DOHH2 (cell line): ENCODE measurements around the gene P2RY11.

Source experiments
- H3F3A ChIP-seq: fragments of 200-600 bp; sonication (generic), shearing (Covaris generic); 2 replicates; pipeline ENCODE4 v1.6.0; 2016; ENCODE audit warnings: antibody characterized with exemption, mild to moderate bottlenecking; ENCODE audit not compliant: control insufficient read depth, insufficient read depth
- H3K27ac ChIP-seq: fragments of 200-600 bp; sonication (generic); 2 replicates; pipeline ENCODE4 v1.5.1; 2014; ENCODE audit warnings: low read depth, mild to moderate bottlenecking, low read length, moderate library complexity
- H3K27me3 ChIP-seq: fragments of 200-600 bp; sonication (generic); 2 replicates; pipeline ENCODE4 v1.6.1; 2014; ENCODE audit warnings: mild to moderate bottlenecking, low read length, mixed read lengths; ENCODE audit not compliant: control insufficient read depth
- H3K36me3 ChIP-seq: fragments of 200-600 bp; sonication (generic); 2 replicates; pipeline ENCODE4 v1.6.1; 2014; ENCODE audit warnings: mild to moderate bottlenecking, low read length, moderate library complexity, mixed read lengths; ENCODE audit not compliant: control insufficient read depth
- H3K4me1 ChIP-seq: fragments of 200-600 bp; sonication (generic); 2 replicates; pipeline ENCODE4 v1.6.1; 2014; ENCODE audit warnings: mild to moderate bottlenecking, low read length, mixed read lengths; ENCODE audit not compliant: control insufficient read depth
- H3K4me2 ChIP-seq: fragments of 200-600 bp; sonication (generic); 2 replicates; pipeline ENCODE4 v1.6.0; 2014; ENCODE audit warnings: mild to moderate bottlenecking, low read length, moderate library complexity
- H3K4me3 ChIP-seq: fragments of 200-600 bp; sonication (generic); 2 replicates; pipeline ENCODE4 v1.5.1; 2014; ENCODE audit warnings: mild to moderate bottlenecking, low read length, mixed read lengths
- H3K79me2 ChIP-seq: fragments of 200-600 bp; sonication (generic); 2 replicates; pipeline ENCODE4 v1.6.1; 2014; ENCODE audit warnings: mild to moderate bottlenecking, low read length, mixed read lengths; ENCODE audit not compliant: control insufficient read depth
- H3K9me2 ChIP-seq: fragments of 200-600 bp; sonication (generic); replicated peaks from 2 replicates; pipeline ENCODE4 v1.6.1; 2014; ENCODE audit warnings: mild to moderate bottlenecking, low read length, mixed read lengths; ENCODE audit not compliant: control insufficient read depth
- H3K9me3 ChIP-seq: fragments of 200-600 bp; sonication (generic); 2 replicates; pipeline ENCODE4 v1.6.1; 2014; ENCODE audit warnings: antibody characterized with exemption, low read length, mixed read lengths; ENCODE audit not compliant: control insufficient read depth, insufficient read depth
- H4K20me1 ChIP-seq: fragments of 200-600 bp; sonication (generic); 2 replicates; pipeline ENCODE4 v1.6.0; 2014; ENCODE audit warnings: low read depth, mild to moderate bottlenecking, antibody characterized with exemption, low read length, moderate library complexity; ENCODE audit not compliant: control insufficient read depth, insufficient read depth
- EZH2phosphoT487 ChIP-seq: fragments of 200-600 bp; sonication (generic); IDR thresholded peaks from 2 replicates; pipeline ENCODE4 v1.6.1; 2017; ENCODE audit warnings: borderline replicate concordance, mild to moderate bottlenecking, antibody characterized with exemption, low read length, moderate library complexity, mixed read lengths
- TF ChIP-seq, protein P1 (sequence below): fragments of 200-600 bp; sonication (generic); IDR thresholded peaks from one replicate; pipeline ENCODE4 v1.5.1; 2014; ENCODE audit warnings: antibody characterized with exemption, mild to moderate bottlenecking, low read depth, low read length; ENCODE audit not compliant: poor library complexity, severe bottlenecking

P2RY11 gene

DNA sequence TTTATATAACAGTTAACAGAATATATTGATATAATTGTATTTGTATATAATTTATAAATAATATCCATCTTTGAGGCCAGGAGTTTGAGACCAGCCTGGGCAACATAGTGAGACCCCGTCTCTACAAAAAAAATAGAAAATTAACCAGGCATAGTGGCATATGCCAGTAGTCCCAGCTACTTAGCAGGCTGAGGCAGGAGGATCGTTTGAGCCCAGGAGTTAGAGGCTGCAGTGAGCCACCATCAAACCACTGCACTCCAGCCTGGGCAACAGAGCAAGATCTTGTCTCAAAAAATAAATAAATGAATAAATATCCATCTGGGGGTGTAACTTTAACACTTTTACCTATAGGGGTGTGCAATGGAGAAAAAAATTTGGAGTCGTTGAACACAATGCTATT lies 26.7 kb upstream of the P2RY11 start:
- Histone ChIP-seq H3F3A (no peaks in the 10 kb centered on the region), H3K9me2 (no peaks in the 10 kb centered on the region), H3K4me3 (no peak overlapping the region), H3K79me2 (peaks cover 5% of the 10 kb centered on the region; the same call in 1 of the 2 replicates), H3K36me3 (no peaks in the 10 kb centered on the region), H3K27me3 (no peaks in the 10 kb centered on the region), H3K4me1 (peaks cover 16% of the 10 kb centered on the region), H3K9me3 (no peaks in the 10 kb centered on the region), H4K20me1 (no peaks in the 10 kb centered on the region), H3K27ac (no peak overlapping the region), H3K4me2 (no peak overlapping the region)
- TF ChIP-seq, protein P1, sequence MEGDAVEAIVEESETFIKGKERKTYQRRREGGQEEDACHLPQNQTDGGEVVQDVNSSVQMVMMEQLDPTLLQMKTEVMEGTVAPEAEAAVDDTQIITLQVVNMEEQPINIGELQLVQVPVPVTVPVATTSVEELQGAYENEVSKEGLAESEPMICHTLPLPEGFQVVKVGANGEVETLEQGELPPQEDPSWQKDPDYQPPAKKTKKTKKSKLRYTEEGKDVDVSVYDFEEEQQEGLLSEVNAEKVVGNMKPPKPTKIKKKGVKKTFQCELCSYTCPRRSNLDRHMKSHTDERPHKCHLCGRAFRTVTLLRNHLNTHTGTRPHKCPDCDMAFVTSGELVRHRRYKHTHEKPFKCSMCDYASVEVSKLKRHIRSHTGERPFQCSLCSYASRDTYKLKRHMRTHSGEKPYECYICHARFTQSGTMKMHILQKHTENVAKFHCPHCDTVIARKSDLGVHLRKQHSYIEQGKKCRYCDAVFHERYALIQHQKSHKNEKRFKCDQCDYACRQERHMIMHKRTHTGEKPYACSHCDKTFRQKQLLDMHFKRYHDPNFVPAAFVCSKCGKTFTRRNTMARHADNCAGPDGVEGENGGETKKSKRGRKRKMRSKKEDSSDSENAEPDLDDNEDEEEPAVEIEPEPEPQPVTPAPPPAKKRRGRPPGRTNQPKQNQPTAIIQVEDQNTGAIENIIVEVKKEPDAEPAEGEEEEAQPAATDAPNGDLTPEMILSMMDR: no peak
- no peak for TF ChIP-seq EZH2phosphoT487

DNA sequence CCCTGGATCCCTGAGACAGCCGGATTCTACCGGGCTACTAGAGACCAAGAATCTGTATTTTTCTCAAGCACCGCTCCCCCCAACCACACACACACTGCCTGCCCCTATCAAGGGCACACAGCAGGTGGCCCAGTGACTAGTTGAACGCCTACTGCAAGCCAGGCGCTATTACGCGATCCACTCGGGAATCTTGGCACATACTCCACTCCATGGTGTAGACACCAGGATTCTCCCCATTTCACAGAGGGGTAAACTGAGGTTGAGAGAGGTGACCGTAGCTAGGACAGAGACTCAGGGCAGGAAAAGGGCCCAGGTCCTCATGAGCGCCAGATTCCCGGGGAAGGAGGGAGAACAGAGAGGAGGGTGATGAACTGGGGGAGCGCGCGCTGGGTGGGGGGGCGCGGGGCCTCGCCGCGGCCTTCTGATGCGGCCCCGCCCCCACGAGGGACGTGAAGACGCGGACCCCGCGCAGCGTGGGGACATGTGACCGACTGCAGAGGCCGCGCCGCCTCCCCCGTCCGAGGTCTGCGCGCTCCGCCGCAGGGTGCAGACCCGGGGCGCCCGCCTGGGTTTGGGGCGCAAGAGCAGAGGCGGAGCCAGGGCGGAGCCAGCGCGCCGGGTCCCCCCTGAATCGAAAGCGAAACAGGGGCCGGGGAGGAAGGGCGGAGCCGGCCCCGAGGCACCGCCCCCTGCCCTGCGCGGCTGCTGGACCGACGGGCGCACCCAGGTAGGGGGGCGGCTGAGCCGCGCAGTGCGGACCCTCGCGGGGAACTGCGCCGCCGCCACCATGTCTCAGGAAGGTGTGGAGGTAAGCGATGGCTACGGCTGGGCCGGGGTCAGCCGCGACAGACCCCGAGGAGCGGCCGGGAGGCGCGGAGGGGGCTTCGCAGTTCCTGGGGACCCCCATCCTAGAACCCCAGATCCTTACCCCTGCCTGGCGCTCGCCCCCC lies 25.6 kb upstream of the P2RY11 start, which contains the start of gene SHFL:
SHFL (plus strand) TSS at position 677 of the 950 bp plus-strand sequence; CDS start at position 788, 111 bp downstream.
- H3K9me2 ChIP-seq: no peaks in the 10 kb centered on the region
- no peaks in the 10 kb centered on the region for H3K36me3 ChIP-seq
- H3K4me3 ChIP-seq: peak within 1 kb of the TSS; percentile 98
- TF ChIP-seq EZH2phosphoT487: no peak
- TF ChIP-seq, protein P1: no peak
- H4K20me1 ChIP-seq: no peaks in the 10 kb centered on the region
- H3K27me3 ChIP-seq: no peaks in the 10 kb centered on the region
- H3F3A ChIP-seq: peaks cover 3% of the 10 kb centered on the region
- peak within 1 kb of the TSS; percentile 100 for H3K4me2 ChIP-seq
- H3K79me2 ChIP-seq: peaks cover 5% of the 10 kb centered on the region; the same call in 1 of the 2 replicates
- H3K27ac ChIP-seq: no peak within 1 kb of the TSS
- no peaks in the 10 kb centered on the region for H3K9me3 ChIP-seq
- H3K4me1 ChIP-seq: peaks cover 18% of the 10 kb centered on the region

GRCh38 chr19:10086591-10087192 lies 24.8 kb upstream of the P2RY11 start:
- no peak overlapping the region for H3K27ac ChIP-seq
- H3K9me3 ChIP-seq: no peaks in the 10 kb centered on the region
- H4K20me1 ChIP-seq: no peaks in the 10 kb centered on the region

More at GRCh38 chr19:10086591-10087192, 24.8 kb upstream of the P2RY11 start:
- H3K9me2 ChIP-seq: no peaks in the 10 kb centered on the region
- peaks cover 25% of the 10 kb centered on the region for H3K4me1 ChIP-seq
- peak overlapping the region; percentile 98 for H3K4me3 ChIP-seq
- H3K4me2 ChIP-seq: peak overlapping the region; percentile 100
- peaks cover 5% of the 10 kb centered on the region for H3F3A ChIP-seq
- no peaks in the 10 kb centered on the region for H3K27me3 ChIP-seq
- H3K79me2 ChIP-seq: peaks cover 5% of the 10 kb centered on the region; the same call in 1 of the 2 replicates
- no peak for TF ChIP-seq EZH2phosphoT487
- TF ChIP-seq, protein P1: no peak
- no peaks in the 10 kb centered on the region for H3K36me3 ChIP-seq
